HFF-Myc (cell line): ENCODE measurements around the gene FILIP1L.

ENCODE experiments used
- DNase-seq: peaks from one replicate; pipeline ENCODE4 v3.0.0-alpha.2; 2011; ENCODE audit warnings: low read depth; ENCODE audit errors: extremely low read depth
- H3K4me3 ChIP-seq: replicated peaks from 2 replicates; pipeline ENCODE4 v1.5.1; 2011; ENCODE audit warnings: low read depth, mild to moderate bottlenecking, control low read depth, low read length
- CTCF ChIP-seq: IDR thresholded peaks from 2 replicates; pipeline ENCODE4 v1.5.1; 2012; ENCODE audit warnings: mild to moderate bottlenecking, low read depth, low read length, control low read depth; ENCODE audit errors: missing control alignments

FILIP1L gene

GRCh38 chr3:100006570-100007271, 107.6 kb downstream of the FILIP1L start:
- no peak for TF ChIP-seq CTCF
- DNase-seq, result no peak
- no peak overlapping the region for H3K4me3 ChIP-seq

GRCh38 chr3:100005665-100006393, 108.5 kb downstream of the FILIP1L start:
- TF ChIP-seq CTCF, result no peak
- H3K4me3 ChIP-seq, result no peak overlapping the region
- DNase-seq, result no peak

GRCh38 chr3:100004931-100005330, 109.4 kb downstream of the FILIP1L start:
- DNase-seq, result no peak
- no peak overlapping the region for H3K4me3 ChIP-seq
- no peak for TF ChIP-seq CTCF

GRCh38 chr3:100003609-100004503, 110.4 kb downstream of the FILIP1L start:
- no peak overlapping the region for H3K4me3 ChIP-seq
- no peak for TF ChIP-seq CTCF
- no peak for DNase-seq

GRCh38 chr3:100002599-100003350, 111.5 kb downstream of the FILIP1L start:
- DNase-seq, result peak; percentile 56
- no peak overlapping the region for H3K4me3 ChIP-seq
- TF ChIP-seq CTCF, result no peak
